Measurements from ENCODE around the gene SPTLC1.

The SPTLC1 gene

DNA sequence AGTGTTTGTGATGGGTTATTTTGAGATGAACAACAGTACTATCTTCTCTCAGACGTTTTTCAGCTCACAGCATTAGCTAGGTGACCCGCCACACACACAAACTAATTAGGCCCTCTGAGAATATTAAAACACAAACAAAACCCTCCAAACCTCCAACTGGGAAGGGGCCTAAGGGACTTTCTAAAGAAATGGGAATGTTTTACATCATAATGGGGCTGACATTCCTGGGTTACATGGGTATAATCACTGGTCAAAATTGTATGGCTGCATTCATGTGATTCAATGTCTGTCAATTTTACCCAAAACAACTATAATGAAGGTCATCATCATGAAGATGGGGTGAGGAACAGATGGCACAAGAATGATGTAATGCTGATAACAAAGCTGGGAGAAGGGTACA, 59.6 kb downstream of the SPTLC1 start:
- DNase-seq (ENCODE audit: low read depth): no peak
- TF ChIP-seq, protein P1, sequence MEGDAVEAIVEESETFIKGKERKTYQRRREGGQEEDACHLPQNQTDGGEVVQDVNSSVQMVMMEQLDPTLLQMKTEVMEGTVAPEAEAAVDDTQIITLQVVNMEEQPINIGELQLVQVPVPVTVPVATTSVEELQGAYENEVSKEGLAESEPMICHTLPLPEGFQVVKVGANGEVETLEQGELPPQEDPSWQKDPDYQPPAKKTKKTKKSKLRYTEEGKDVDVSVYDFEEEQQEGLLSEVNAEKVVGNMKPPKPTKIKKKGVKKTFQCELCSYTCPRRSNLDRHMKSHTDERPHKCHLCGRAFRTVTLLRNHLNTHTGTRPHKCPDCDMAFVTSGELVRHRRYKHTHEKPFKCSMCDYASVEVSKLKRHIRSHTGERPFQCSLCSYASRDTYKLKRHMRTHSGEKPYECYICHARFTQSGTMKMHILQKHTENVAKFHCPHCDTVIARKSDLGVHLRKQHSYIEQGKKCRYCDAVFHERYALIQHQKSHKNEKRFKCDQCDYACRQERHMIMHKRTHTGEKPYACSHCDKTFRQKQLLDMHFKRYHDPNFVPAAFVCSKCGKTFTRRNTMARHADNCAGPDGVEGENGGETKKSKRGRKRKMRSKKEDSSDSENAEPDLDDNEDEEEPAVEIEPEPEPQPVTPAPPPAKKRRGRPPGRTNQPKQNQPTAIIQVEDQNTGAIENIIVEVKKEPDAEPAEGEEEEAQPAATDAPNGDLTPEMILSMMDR (IDR thresholded peaks at IDR 0.05; ENCODE audit: insufficient read depth, low read depth, low read length, missing control alignments): no peak
- no peak overlapping the region for H3K4me3 ChIP-seq (ENCODE audit: low read length)

DNA sequence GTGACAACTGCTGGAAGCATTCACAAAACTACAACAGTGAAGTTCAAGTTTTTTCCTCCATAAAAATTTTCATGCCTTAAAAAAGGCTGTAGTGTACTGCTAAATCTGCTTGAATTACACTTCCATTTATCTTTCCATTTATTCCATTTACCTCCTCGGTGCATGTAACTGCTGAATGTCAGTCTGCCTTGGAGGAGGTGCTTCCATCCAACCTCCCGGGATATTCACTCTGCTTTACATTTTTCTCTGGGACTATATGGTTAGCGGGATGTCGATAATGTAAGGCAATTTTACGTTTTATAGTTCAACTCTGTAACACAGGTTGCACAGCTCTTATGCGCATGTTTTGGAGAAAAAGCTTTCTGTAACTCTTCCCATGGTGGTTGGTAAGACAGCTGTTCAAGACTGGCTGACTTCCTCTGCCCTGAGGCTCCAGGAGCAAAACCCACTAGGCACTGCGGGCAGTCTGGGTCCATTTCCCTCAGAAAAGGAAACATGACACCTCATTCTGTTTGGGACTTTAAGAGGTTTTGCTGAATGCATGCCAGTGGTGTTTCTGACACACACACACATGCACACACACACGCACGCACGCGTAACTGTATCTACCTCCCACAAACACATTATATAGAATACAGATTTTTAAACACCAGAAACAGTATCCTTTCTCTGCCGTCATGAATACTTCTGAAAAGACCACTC, 66.1 kb downstream of the SPTLC1 start:
- TF ChIP-seq, protein P1 (IDR thresholded peaks at IDR 0.05; ENCODE audit: insufficient read depth, low read depth, low read length, missing control alignments): no peak
- DNase-seq (ENCODE audit: low read depth): no peak
- H3K4me3 ChIP-seq (ENCODE audit: low read length): no peak overlapping the region

DNA sequence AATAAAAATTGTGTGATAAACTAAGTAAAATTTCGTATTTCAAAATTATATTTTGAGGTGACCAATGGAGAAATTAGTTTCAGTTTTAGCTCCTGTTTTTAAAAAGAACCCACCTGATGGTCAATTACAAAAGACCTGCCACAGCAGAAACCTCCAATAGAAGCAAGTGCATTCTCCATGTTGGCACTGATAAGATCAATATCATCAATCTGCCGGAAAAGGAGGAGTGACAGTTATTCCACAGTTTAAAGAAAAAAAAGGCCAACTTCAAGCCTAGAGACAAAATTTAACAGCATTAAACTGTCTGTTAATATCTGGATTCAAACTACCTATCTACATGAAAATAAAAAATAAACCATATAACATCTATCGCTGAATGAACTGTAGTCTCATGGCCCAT, 67.7 kb downstream of the SPTLC1 start:
- H3K4me3 ChIP-seq (ENCODE audit: low read length): no peak overlapping the region
- DNase-seq (ENCODE audit: low read depth): no peak
- TF ChIP-seq, protein P1 (IDR thresholded peaks at IDR 0.05; ENCODE audit: insufficient read depth, low read depth, low read length, missing control alignments): no peak

DNA sequence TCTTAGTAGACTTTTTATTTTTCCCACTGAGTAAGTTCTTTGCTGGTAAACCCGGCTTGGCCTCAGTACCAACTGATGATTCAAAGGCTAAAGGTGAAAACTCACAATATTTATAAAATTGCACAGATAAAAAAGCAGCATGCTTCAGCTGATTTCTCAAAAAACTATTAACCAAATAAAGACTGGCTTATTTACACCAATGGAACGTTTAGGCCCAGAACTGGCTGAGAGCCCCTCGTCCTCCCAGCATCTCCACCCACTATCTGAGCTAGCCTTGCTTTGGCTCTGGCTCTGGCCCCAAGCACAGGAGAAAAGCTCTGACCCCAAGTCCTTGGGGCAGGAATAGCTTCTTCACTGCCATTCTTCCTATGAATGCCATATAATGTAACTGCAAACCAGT, 68.5 kb downstream of the SPTLC1 start:
- TF ChIP-seq, protein P1 (IDR thresholded peaks at IDR 0.05; ENCODE audit: insufficient read depth, low read depth, low read length, missing control alignments): no peak
- no peak for DNase-seq (ENCODE audit: low read depth)
- H3K4me3 ChIP-seq (ENCODE audit: low read length): no peak overlapping the region

DNA sequence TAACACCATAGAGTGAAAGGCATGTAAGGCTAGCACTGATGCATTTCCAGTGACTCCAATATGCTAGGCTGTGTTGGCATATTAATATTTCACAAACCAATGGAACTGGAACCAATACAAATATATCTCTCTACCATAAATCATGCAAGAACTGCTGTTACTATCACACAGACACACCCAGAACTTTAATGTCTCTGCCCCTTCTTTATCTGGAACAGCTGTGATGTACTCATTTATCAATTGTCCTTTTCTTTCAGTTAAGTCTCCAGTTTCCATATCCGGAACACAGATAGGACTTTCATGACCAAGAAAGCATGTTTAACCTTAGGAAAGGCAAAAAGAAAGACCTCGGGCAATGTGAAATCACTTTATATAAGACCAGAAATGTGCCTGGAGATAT, 70.3 kb downstream of the SPTLC1 start:
- H3K4me3 ChIP-seq (ENCODE audit: low read length): no peak overlapping the region
- no peak for DNase-seq (ENCODE audit: low read depth)
- TF ChIP-seq, protein P1 (IDR thresholded peaks at IDR 0.05; ENCODE audit: insufficient read depth, low read depth, low read length, missing control alignments): no peak

DNA sequence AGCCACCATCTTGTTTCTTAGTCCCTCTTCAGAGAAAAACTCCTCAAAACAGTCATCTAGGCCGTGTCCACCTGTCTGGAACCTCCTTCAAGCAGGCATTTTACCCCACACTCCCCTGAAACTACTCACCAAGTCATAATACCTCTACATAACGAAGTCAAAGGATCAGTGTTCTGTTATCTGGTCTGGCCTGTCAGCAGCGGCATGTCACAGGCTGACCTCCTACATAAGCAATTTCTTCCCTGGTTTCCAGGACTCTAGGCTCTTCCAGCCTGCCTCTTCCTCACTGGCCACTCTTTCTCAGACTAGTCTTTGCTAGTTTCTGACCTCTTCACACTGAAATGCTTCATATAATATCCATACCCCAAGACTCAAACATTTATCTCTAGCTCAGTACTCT, 72.2 kb downstream of the SPTLC1 start:
- no peak overlapping the region for H3K4me3 ChIP-seq (ENCODE audit: low read length)
- TF ChIP-seq, protein P1 (IDR thresholded peaks at IDR 0.05; ENCODE audit: insufficient read depth, low read depth, low read length, missing control alignments): no peak
- no peak for DNase-seq (ENCODE audit: low read depth)

DNA sequence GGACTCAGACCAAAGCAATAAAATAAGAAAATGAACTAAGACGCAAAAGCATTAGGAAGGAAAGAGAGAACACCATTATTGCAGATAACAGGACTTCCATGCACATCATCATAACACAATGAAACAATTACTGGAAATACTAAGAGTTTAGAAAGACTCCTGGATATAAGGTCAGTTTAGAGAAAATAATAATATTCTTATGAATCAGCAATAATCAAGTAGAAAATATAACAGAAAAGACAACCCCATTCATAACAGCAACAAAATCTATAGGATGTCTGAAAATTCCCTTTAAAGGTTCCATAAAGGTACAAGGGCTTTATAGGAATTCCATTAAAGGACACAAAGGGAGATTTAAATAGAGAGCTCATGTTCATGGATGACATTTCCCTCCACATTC, 73.0 kb downstream of the SPTLC1 start:
- TF ChIP-seq, protein P1 (IDR thresholded peaks at IDR 0.05; ENCODE audit: insufficient read depth, low read depth, low read length, missing control alignments): no peak
- DNase-seq (ENCODE audit: low read depth): no peak
- H3K4me3 ChIP-seq (ENCODE audit: low read length): no peak overlapping the region

Measured in epithelial cell of esophagus (primary cell).